PC-3 (cell line): ENCODE data around the gene PDE11A.

Experiments used
- EZH2 ChIP-seq: fragments of 300-600 bp; sonication (generic); IDR thresholded peaks from one replicate; pipeline ENCODE4 v1.6.1; 2017; ENCODE audit warnings: antibody characterized with exemption, mild to moderate bottlenecking, low read length; ENCODE audit not compliant: unreplicated experiment
- EZH2phosphoT487 ChIP-seq: fragments of 300-600 bp; sonication (generic); IDR thresholded peaks from 2 replicates; pipeline ENCODE4 v1.6.1; 2018; ENCODE audit warnings: mild to moderate bottlenecking, antibody characterized with exemption, low read length, borderline replicate concordance
- TF ChIP-seq, protein P1 (sequence below): fragments of 300-600 bp; sonication (generic); conservative IDR thresholded peaks from 2 replicates; pipeline ENCODE4 v1.5.1; 2017; ENCODE audit warnings: antibody characterized with exemption, low read depth, mild to moderate bottlenecking, low read length

DNA sequence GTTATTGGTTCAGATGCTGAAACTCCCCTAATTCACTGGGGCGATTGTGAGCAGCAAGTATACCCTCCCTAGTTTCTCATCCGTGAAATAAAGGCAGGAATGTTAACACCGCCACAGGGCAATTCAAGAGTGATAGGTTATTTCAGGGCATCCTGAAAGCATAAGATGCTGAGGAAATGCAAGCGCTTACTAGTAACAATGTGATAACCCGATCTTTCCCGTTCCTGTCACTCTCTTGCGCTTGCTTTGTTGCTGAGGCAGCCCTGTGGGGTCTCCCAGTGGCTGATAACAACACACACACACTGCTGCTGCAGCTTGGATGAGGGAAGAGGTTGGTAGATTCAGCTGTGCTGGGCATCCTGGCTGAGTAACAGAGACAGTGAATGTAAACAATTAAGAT lies 420.7 kb downstream of the PDE11A start:
- TF ChIP-seq, protein P1, sequence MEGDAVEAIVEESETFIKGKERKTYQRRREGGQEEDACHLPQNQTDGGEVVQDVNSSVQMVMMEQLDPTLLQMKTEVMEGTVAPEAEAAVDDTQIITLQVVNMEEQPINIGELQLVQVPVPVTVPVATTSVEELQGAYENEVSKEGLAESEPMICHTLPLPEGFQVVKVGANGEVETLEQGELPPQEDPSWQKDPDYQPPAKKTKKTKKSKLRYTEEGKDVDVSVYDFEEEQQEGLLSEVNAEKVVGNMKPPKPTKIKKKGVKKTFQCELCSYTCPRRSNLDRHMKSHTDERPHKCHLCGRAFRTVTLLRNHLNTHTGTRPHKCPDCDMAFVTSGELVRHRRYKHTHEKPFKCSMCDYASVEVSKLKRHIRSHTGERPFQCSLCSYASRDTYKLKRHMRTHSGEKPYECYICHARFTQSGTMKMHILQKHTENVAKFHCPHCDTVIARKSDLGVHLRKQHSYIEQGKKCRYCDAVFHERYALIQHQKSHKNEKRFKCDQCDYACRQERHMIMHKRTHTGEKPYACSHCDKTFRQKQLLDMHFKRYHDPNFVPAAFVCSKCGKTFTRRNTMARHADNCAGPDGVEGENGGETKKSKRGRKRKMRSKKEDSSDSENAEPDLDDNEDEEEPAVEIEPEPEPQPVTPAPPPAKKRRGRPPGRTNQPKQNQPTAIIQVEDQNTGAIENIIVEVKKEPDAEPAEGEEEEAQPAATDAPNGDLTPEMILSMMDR: no peak
- TF ChIP-seq EZH2 (no peak), EZH2phosphoT487 (no peak)
